HepG2 (cell line): ENCODE results near the gene ZNF513. TPM values are rescaled to one million over a fixed set of nuclear protein-coding genes. Genes with fewer than 3 reads are reported as not detected.

Experiments
- DR1 ChIP-seq: sonication (generic); formaldehyde crosslinking; IDR thresholded peaks from 2 replicates; pipeline ENCODE4 v1.8.0; 2021; ENCODE audit warnings: mild to moderate bottlenecking, missing genetic modification reagents, inconsistent platforms
- GABPB1 ChIP-seq: IDR thresholded peaks from 2 replicates; pipeline ENCODE4 v1.6.1; 2016; ENCODE audit warnings: mild to moderate bottlenecking, missing genetic modification reagents, moderate library complexity, missing compliant biosample characterization
- HDAC2 ChIP-seq: sonication (generic); formaldehyde crosslinking; IDR thresholded peaks from 2 replicates; pipeline ENCODE4 v1.4.0; 2020; ENCODE audit warnings: missing genetic modification reagents
- ISX ChIP-seq: sonication (generic); formaldehyde crosslinking; conservative IDR thresholded peaks from 2 replicates; pipeline ENCODE4 v1.5.0; 2020; ENCODE audit warnings: missing genetic modification reagents
- JARID2 ChIP-seq: sonication (generic); formaldehyde crosslinking; IDR thresholded peaks from 2 replicates; pipeline ENCODE4 v1.8.1; 2023; ENCODE audit warnings: missing genetic modification reagents, inconsistent platforms; ENCODE audit not compliant: insufficient replicate concordance
- JUNB ChIP-seq: sonication (generic); formaldehyde crosslinking; IDR thresholded peaks from 2 replicates; pipeline ENCODE4 v1.8.0; 2022; ENCODE audit warnings: missing genetic modification reagents, mild to moderate bottlenecking, borderline replicate concordance
- NR2F1 ChIP-seq, 2 experiments: fragments of 450-650 bp in 1 of 2; formaldehyde crosslinking in 1 of 2; IDR thresholded peaks; 2 replicates each; pipeline versions ENCODE4 v1.5.0 to v1.6.1; 2016 to 2020; ENCODE audit warnings: mild to moderate bottlenecking in 1 of 2, missing compliant biosample characterization in 1 of 2, missing genetic modification reagents in 1 of 2, moderate library complexity in 1 of 2
- NR2F6 ChIP-seq, 2 experiments: IDR thresholded peaks; 2 replicates each; pipeline ENCODE4 v1.6.1; 2016; ENCODE audit warnings: antibody characterized with exemption in 1 of 2, mild to moderate bottlenecking in 1 of 2
- PAF1 ChIP-seq: IDR thresholded peaks from 2 replicates; pipeline ENCODE4 v1.6.1; 2016; ENCODE audit warnings: missing genetic modification reagents, missing compliant biosample characterization
- SMARCC2 ChIP-seq: fragments of 450-650 bp; IDR thresholded peaks from 2 replicates; pipeline ENCODE4 v1.6.1; 2017; ENCODE audit warnings: antibody characterized with exemption, mild to moderate bottlenecking
- SMC3 ChIP-seq: IDR thresholded peaks from 2 replicates; pipeline ENCODE4 v1.6.1; 2011; ENCODE audit warnings: low read length, improper control_type of control experiment
- ZC3H4 ChIP-seq: sonication (generic); formaldehyde crosslinking; IDR thresholded peaks from 2 replicates; pipeline ENCODE4 v1.4.0; 2020; ENCODE audit warnings: missing genetic modification reagents, borderline replicate concordance
- ZFP1 ChIP-seq: IDR thresholded peaks from 2 replicates; pipeline ENCODE4 v1.6.1; 2016
- ZFP90 ChIP-seq: sonication (generic); formaldehyde crosslinking; IDR thresholded peaks from 2 replicates; pipeline ENCODE4 v1.8.0; 2022; ENCODE audit warnings: missing genetic modification reagents, mild to moderate bottlenecking, inconsistent platforms, borderline replicate concordance
- ZIK1 ChIP-seq: sonication (generic); formaldehyde crosslinking; IDR thresholded peaks from 2 replicates; pipeline ENCODE4 v1.5.0; 2020; ENCODE audit warnings: mild to moderate bottlenecking, low read depth, missing genetic modification reagents, borderline replicate concordance
- ZNF556 ChIP-seq: sonication (generic); formaldehyde crosslinking; IDR thresholded peaks from 2 replicates; pipeline ENCODE4 v1.4.0; 2020; ENCODE audit warnings: mild to moderate bottlenecking, missing genetic modification reagents, borderline replicate concordance
- ZNF569 ChIP-seq: sonication (generic); formaldehyde crosslinking; IDR thresholded peaks from 2 replicates; pipeline ENCODE4 v1.5.0; 2020; ENCODE audit warnings: mild to moderate bottlenecking, missing genetic modification reagents, moderate library complexity, borderline replicate concordance
- ZNF614 ChIP-seq: IDR thresholded peaks from 2 replicates; pipeline ENCODE4 v1.6.1; 2018; ENCODE audit warnings: missing biosample characterization, missing genetic modification reagents, inconsistent platforms, borderline replicate concordance
- ZNF619 ChIP-seq: sonication (generic); formaldehyde crosslinking; IDR thresholded peaks from 2 replicates; pipeline ENCODE4 v1.4.0; 2020; ENCODE audit warnings: mild to moderate bottlenecking, missing genetic modification reagents
- ZNF83 ChIP-seq: sonication (generic); formaldehyde crosslinking; IDR thresholded peaks from 2 replicates; pipeline ENCODE4 v1.4.0; 2020; ENCODE audit warnings: missing genetic modification reagents, mild to moderate bottlenecking, borderline replicate concordance
- polyA plus RNA-seq, 8 experiments: library from polyadenylated mRNA; depleted of rRNA in 3 of 8; stranded (reverse) in 7 of 8; unstranded in 1 of 8; fragments of >200 nt; fragmentation: Illumina TruSeq in 4 of 8; extraction: Trizol in 4 of 8; gene quantifications; 2 replicates each; pipeline versions ENCODE4 v1.2.1 to v1.2.3, GENCODE V29; 2011 to 2016; ENCODE audit warnings: low read depth in 4 of 8, missing spikeins in 1 of 8, mixed read lengths in 1 of 8; ENCODE audit not compliant: insufficient read depth in 1 of 8
- total RNA-seq, 5 experiments: library from RNA; depleted of rRNA; stranded (reverse); fragments of >200 nt; fragmentation: Illumina TruSeq; extraction: Trizol; gene quantifications; 2 replicates each; pipeline ENCODE4 v1.2.3, GENCODE V29; 2016; ENCODE audit warnings: low read depth in 1 of 5
- TF ChIP-seq, protein P1 (sequence below): fragments of 450-650 bp; IDR thresholded peaks from 2 replicates; pipeline ENCODE4 v1.6.1; 2016
- TF ChIP-seq, protein P2 (sequence below): IDR thresholded peaks from 2 replicates; pipeline ENCODE4 v1.6.1; 2016; ENCODE audit warnings: low read depth
- TF ChIP-seq, protein P3 (sequence below): sonication (generic); formaldehyde crosslinking; IDR thresholded peaks from 2 replicates; pipeline ENCODE4 v1.8.1; 2023; ENCODE audit warnings: missing genetic modification reagents, mild to moderate bottlenecking, borderline replicate concordance
- TF ChIP-seq, protein P4 (sequence below): sonication (generic); formaldehyde crosslinking; conservative IDR thresholded peaks from 2 replicates; pipeline ENCODE4 v1.4.0; 2020; ENCODE audit warnings: missing genetic modification reagents

ZNF513 gene
- total and polyA plus RNA-seq, 2 of the 13 experiments (the other 11 are each of a cell fraction or from before 2014, with no cell fraction given), result 4.9 to 6.3 TPM

DNA sequence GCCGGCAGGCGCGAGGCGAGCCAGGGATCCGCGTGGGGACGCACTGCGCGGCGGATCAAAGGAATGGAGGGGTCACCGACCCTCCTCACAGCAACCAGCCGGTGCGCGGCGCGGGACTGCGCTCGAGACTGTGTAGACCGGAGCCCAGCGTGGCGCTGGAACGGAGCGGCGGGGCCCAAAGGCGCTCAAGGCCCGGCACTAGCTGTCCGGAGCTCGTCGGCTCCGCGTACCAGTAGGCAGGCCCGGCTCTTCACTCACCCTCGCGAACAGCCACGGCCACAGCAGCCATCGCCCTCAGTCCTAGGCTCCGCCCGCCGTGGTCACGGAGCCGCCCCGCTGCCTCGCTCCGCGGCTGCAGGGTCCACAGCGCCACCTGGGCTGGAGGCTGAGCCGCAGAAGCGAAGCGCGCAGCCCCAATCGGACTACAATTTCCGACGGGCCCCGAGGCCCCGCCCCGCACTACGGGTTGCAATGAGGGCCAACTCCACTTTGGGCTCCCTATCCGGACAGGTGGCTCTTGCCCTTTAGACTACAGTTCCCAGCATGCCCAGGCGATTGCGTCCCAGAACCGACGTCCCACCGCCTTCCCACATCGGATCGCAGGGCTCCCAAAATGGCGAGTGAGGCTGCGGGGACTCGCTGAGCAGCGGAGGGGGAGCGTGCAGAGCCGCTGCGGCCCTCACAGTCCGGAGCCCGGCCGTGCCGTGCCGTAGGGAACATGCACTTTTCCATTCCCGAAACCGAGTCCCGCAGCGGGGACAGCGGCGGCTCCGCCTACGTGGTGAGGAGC lies 10.3 kb downstream of the ZNF513 start, which contains the start of the genes EIF2B4 and SNX17 (continued):
- TF ChIP-seq ZNF614 (peak; percentile 92), HDAC2 (CRISPR knock-in tag) (peak; percentile 84), ZNF619 (CRISPR knock-in tag) (peak; percentile 98; the same call in 1 of the 2 replicates), SMC3 (peak; percentile 52; the same call in 1 of the 2 replicates), SMARCC2 (no peak), ZIK1 (CRISPR knock-in tag) (peak; percentile 78), NR2F6 (IDR thresholded peaks at IDR 0.05) (no peak), NR2F6 (CRISPR knock-in tag; IDR thresholded peaks at IDR 0.05) (peak; percentile 51), PAF1 (no peak), JARID2 (no peak), ZNF83 (CRISPR knock-in tag) (peak; percentile 63; the same call in 1 of the 2 replicates), NR2F1 (CRISPR knock-in tag; IDR thresholded peaks at IDR 0.05) (peak; percentile 40 to 93), ZNF556 (peak; percentile 99), GABPB1 (CRISPR knock-in tag) (peak; percentile 95), ZNF569 (CRISPR knock-in tag) (0 out of 2 replicates have a peak, but pooled peaks have one; percentile 75), ZFP1 (CRISPR knock-in tag) (peak; percentile 97), ISX (CRISPR knock-in tag) (peak; percentile 94; the same call in 1 of the 2 replicates), ZC3H4 (CRISPR knock-in tag) (0 out of 2 replicates have a peak, but pooled peaks have one; percentile 44), JUNB (CRISPR knock-in tag) (no peak; the same call in 1 of the 2 replicates), DR1 (CRISPR knock-in tag) (peak; percentile 86; the same call in 1 of the 2 replicates), ZFP90 (CRISPR knock-in tag) (peak; percentile 99; the same call in 1 of the 2 replicates)
- TF ChIP-seq, protein P1, sequence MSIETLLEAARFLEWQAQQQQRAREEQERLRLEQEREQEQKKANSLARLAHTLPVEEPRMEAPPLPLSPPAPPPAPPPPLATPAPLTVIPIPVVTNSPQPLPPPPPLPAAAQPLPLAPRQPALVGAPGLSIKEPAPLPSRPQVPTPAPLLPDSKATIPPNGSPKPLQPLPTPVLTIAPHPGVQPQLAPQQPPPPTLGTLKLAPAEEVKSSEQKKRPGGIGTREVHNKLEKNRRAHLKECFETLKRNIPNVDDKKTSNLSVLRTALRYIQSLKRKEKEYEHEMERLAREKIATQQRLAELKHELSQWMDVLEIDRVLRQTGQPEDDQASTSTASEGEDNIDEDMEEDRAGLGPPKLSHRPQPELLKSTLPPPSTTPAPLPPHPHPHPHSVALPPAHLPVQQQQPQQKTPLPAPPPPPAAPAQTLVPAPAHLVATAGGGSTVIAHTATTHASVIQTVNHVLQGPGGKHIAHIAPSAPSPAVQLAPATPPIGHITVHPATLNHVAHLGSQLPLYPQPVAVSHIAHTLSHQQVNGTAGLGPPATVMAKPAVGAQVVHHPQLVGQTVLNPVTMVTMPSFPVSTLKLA, result peak; percentile 78
- TF ChIP-seq, protein P2, sequence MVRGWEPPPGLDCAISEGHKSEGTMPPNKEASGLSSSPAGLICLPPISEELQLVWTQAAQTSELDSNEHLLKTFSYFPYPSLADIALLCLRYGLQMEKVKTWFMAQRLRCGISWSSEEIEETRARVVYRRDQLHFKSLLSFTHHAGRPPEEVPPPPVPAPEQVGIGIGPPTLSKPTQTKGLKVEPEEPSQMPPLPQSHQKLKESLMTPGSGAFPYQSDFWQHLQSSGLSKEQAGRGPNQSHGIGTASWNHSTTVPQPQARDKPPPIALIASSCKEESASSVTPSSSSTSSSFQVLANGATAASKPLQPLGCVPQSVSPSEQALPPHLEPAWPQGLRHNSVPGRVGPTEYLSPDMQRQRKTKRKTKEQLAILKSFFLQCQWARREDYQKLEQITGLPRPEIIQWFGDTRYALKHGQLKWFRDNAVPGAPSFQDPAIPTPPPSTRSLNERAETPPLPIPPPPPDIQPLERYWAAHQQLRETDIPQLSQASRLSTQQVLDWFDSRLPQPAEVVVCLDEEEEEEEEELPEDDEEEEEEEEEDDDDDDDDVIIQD (CRISPR knock-in tag), result peak; percentile 79
- TF ChIP-seq, protein P3, sequence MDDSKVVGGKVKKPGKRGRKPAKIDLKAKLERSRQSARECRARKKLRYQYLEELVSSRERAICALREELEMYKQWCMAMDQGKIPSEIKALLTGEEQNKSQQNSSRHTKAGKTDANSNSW (CRISPR knock-in tag), result no peak; the same call in 1 of the 2 replicates
- TF ChIP-seq, protein P4, sequence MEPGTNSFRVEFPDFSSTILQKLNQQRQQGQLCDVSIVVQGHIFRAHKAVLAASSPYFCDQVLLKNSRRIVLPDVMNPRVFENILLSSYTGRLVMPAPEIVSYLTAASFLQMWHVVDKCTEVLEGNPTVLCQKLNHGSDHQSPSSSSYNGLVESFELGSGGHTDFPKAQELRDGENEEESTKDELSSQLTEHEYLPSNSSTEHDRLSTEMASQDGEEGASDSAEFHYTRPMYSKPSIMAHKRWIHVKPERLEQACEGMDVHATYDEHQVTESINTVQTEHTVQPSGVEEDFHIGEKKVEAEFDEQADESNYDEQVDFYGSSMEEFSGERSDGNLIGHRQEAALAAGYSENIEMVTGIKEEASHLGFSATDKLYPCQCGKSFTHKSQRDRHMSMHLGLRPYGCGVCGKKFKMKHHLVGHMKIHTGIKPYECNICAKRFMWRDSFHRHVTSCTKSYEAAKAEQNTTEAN, result peak; percentile 53
